ENCODE measurements around the gene NFYA.

DNA sequence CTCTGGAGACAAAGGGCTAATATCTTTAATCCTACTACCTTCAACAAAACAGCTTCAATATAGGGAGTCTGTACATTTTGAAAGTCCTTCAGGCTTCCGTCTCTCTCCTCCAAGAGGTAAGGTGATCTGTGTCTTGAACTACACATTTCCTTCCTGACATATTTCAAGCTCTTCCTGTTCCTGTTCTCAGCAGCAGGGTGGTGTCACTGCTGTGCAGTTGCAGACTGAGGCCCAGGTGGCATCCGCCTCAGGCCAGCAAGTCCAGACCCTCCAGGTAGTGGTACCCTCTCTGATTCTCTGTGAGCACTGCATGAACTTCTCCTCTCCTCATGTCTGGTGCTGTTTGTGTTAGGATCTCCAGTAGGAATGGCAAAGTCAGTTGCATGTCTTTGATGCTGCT is 7.8 kb downstream of the NFYA start:
- TF ChIP-seq ZNF660 (tag by site-specific recombination; IDR thresholded peaks at IDR 0.05) (no peak), ZNF561 (tag by site-specific recombination; IDR thresholded peaks at IDR 0.05; ENCODE audit: borderline replicate concordance) (no peak), YY1 (tag by site-specific recombination; IDR thresholded peaks at IDR 0.05) (no peak), ZNF292 (tag by site-specific recombination; IDR thresholded peaks at IDR 0.05; ENCODE audit: borderline replicate concordance, low read depth) (no peak)
- TF ChIP-seq, protein P1, sequence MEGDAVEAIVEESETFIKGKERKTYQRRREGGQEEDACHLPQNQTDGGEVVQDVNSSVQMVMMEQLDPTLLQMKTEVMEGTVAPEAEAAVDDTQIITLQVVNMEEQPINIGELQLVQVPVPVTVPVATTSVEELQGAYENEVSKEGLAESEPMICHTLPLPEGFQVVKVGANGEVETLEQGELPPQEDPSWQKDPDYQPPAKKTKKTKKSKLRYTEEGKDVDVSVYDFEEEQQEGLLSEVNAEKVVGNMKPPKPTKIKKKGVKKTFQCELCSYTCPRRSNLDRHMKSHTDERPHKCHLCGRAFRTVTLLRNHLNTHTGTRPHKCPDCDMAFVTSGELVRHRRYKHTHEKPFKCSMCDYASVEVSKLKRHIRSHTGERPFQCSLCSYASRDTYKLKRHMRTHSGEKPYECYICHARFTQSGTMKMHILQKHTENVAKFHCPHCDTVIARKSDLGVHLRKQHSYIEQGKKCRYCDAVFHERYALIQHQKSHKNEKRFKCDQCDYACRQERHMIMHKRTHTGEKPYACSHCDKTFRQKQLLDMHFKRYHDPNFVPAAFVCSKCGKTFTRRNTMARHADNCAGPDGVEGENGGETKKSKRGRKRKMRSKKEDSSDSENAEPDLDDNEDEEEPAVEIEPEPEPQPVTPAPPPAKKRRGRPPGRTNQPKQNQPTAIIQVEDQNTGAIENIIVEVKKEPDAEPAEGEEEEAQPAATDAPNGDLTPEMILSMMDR (tag by site-specific recombination; IDR thresholded peaks at IDR 0.05) = no peak
- TF ChIP-seq, protein P2, sequence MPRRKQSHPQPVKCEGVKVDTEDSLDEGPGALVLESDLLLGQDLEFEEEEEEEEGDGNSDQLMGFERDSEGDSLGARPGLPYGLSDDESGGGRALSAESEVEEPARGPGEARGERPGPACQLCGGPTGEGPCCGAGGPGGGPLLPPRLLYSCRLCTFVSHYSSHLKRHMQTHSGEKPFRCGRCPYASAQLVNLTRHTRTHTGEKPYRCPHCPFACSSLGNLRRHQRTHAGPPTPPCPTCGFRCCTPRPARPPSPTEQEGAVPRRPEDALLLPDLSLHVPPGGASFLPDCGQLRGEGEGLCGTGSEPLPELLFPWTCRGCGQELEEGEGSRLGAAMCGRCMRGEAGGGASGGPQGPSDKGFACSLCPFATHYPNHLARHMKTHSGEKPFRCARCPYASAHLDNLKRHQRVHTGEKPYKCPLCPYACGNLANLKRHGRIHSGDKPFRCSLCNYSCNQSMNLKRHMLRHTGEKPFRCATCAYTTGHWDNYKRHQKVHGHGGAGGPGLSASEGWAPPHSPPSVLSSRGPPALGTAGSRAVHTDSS (tag by site-specific recombination; IDR thresholded peaks at IDR 0.05) = no peak
- TF ChIP-seq, protein P3, sequence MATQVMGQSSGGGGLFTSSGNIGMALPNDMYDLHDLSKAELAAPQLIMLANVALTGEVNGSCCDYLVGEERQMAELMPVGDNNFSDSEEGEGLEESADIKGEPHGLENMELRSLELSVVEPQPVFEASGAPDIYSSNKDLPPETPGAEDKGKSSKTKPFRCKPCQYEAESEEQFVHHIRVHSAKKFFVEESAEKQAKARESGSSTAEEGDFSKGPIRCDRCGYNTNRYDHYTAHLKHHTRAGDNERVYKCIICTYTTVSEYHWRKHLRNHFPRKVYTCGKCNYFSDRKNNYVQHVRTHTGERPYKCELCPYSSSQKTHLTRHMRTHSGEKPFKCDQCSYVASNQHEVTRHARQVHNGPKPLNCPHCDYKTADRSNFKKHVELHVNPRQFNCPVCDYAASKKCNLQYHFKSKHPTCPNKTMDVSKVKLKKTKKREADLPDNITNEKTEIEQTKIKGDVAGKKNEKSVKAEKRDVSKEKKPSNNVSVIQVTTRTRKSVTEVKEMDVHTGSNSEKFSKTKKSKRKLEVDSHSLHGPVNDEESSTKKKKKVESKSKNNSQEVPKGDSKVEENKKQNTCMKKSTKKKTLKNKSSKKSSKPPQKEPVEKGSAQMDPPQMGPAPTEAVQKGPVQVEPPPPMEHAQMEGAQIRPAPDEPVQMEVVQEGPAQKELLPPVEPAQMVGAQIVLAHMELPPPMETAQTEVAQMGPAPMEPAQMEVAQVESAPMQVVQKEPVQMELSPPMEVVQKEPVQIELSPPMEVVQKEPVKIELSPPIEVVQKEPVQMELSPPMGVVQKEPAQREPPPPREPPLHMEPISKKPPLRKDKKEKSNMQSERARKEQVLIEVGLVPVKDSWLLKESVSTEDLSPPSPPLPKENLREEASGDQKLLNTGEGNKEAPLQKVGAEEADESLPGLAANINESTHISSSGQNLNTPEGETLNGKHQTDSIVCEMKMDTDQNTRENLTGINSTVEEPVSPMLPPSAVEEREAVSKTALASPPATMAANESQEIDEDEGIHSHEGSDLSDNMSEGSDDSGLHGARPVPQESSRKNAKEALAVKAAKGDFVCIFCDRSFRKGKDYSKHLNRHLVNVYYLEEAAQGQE (tag by site-specific recombination; IDR thresholded peaks at IDR 0.05) = no peak

Data from HEK293 (cell line).